ENCODE measurements around the gene FPR1. TPM values are rescaled to one million over a fixed set of nuclear protein-coding genes. Genes with fewer than 3 reads are reported as not detected.

Gene FPR1
- total and polyA plus RNA-seq, 2 of the 4 experiments (the other 2 are of a cell fraction): not detected

- no peak overlapping the region for H2BK20ac ChIP-seq (ENCODE audit: low read depth, low read length)
- H4K91ac ChIP-seq (ENCODE audit: insufficient read depth, low read depth, low read length): no peak overlapping the region
- H3K27me3 ChIP-seq (ENCODE audit: control insufficient read depth, insufficient read depth, low read length): peaks cover 2% of the 10 kb centered on the region; the same call in 1 of the 2 replicates
- H3K23ac ChIP-seq (ENCODE audit: low read depth, low read length): no peak overlapping the region
- no peak overlapping the region for H3K9ac ChIP-seq (ENCODE audit: low read depth, low read length)
- no peak overlapping the region for H2BK5ac ChIP-seq (ENCODE audit: low read depth, low read length, poor library complexity, severe bottlenecking)
- no peak overlapping the region for H3K56ac ChIP-seq (ENCODE audit: extremely low read depth, insufficient read depth, low read length)
- ChIA-PET CTCF (no interaction called here), POLR2A (ENCODE audit: unreplicated experiment) (no interaction called here)
- H3K4me3 ChIP-seq (ENCODE audit: insufficient read depth, low read depth, low read length): no peak overlapping the region
- no peak overlapping the region for H3K18ac ChIP-seq (ENCODE audit: low read depth, low read length)
- no peaks in the 10 kb centered on the region for H3K36me3 ChIP-seq (ENCODE audit: control insufficient read depth, insufficient read depth, low read length)
- no peaks in the 10 kb centered on the region for H3K9me1 ChIP-seq (ENCODE audit: insufficient read depth, low read length)
- intact Hi-C loops (cut with micrococcal nuclease) (no loop called here), dilution Hi-C loops (cut with HindIII; ENCODE audit: low sequenced_read_pairs, unreplicated experiment) (no loop called here), in situ Hi-C loops (cut with MboI; ENCODE audit: low sequenced_read_pairs) (no loop called here)
- H2AK5ac ChIP-seq (ENCODE audit: low read depth, low read length): no peak overlapping the region
- no peak overlapping the region for H2BK120ac ChIP-seq (ENCODE audit: low read depth, low read length)
- no peak overlapping the region for H4K8ac ChIP-seq (ENCODE audit: low read depth in 2 of 2, low read length in 2 of 2)
- no peak overlapping the region for H2AK9ac ChIP-seq (replicated peaks; ENCODE audit: low read depth, low read length, poor library complexity)
- no peaks in the 10 kb centered on the region for H3K4me1 ChIP-seq (ENCODE audit: control insufficient read depth, insufficient read depth, low read length)
- H2AFZ ChIP-seq (replicated peaks; ENCODE audit: low read length, poor library complexity): peak overlapping the region; percentile 33
- TF ChIP-seq MAFK (IDR thresholded peaks at IDR 0.05; ENCODE audit: low read depth, low read length): no peak
- no peak for TF ChIP-seq FOS (IDR thresholded peaks at IDR 0.05; ENCODE audit: low read depth, low read length)
- TF ChIP-seq, protein P1, sequence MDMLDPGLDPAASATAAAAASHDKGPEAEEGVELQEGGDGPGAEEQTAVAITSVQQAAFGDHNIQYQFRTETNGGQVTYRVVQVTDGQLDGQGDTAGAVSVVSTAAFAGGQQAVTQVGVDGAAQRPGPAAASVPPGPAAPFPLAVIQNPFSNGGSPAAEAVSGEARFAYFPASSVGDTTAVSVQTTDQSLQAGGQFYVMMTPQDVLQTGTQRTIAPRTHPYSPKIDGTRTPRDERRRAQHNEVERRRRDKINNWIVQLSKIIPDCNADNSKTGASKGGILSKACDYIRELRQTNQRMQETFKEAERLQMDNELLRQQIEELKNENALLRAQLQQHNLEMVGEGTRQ (IDR thresholded peaks at IDR 0.05; ENCODE audit: low read depth, low read length): no peak
- TF ChIP-seq MXI1 (IDR thresholded peaks at IDR 0.05; ENCODE audit: borderline replicate concordance, low read depth, low read length): no peak
- TF ChIP-seq MAZ (IDR thresholded peaks at IDR 0.05; ENCODE audit: borderline replicate concordance, low read depth, low read length): no peak
- no peak for TF ChIP-seq SMC3 (IDR thresholded peaks at IDR 0.05; ENCODE audit: low read depth, low read length)
- H3K9me3 ChIP-seq (ENCODE audit: control insufficient read depth, insufficient read depth, low read length): no peaks in the 10 kb centered on the region
- H4K5ac ChIP-seq (ENCODE audit: low read depth, low read length): no peak overlapping the region
- DNase-seq (no peak), ATAC-seq (ENCODE audit: low read depth) (no peak)
- no peak overlapping the region for H3K4ac ChIP-seq (ENCODE audit: low read depth, low read length)
- no CpG with 5 or more reads among the region's 2 CpGs for WGBS, 2 experiments (ENCODE audit: extremely low coverage in 2 of 2, insufficient read length in 1 of 2)
- no peaks in the 10 kb centered on the region for H3K79me1 ChIP-seq (ENCODE audit: low read depth in 1 of 2, low read length in 2 of 2)
- H3K4me2 ChIP-seq (ENCODE audit: low read depth, low read length): no peak overlapping the region
- no peaks in the 10 kb centered on the region for H4K20me1 ChIP-seq (ENCODE audit: insufficient read depth, low read length)
- no peak overlapping the region for H2BK15ac ChIP-seq (ENCODE audit: low read depth, low read length)
- BruUV-seq (replicated peaks): no TSS peak
- no peak overlapping the region for H3K14ac ChIP-seq (replicated peaks; ENCODE audit: low read depth, low read length)
- H3K27ac ChIP-seq (ENCODE audit: insufficient read depth, low read length): no peak overlapping the region
Observed at GRCh38 chr19:51780270-51780669, 28.6 kb upstream of the FPR1 start.
